Breast epithelium (tissue), 3 donors: ENCODE results near the gene CHST15.

ENCODE experiments used
- CTCF ChIP-seq, 3 donors: fragments of 450-650 bp; IDR thresholded peaks; one replicate each; pipeline ENCODE4 v1.5.1; 2016 to 2017; ENCODE audit warnings: antibody characterized with exemption in 3 of 3, mild to moderate bottlenecking in 3 of 3, moderate library complexity in 3 of 3
- POLR2AphosphoS5 ChIP-seq, 3 donors: sonication (generic); formaldehyde crosslinking; IDR thresholded peaks; one replicate each; pipeline ENCODE4 v1.6.1; 2017; ENCODE audit warnings: antibody characterized with exemption in 3 of 3

GRCh38 chr10:124075231-124075955, 18.0 kb downstream of the CHST15 start:
- no peak for TF ChIP-seq CTCF (IDR thresholded peaks at IDR 0.05)
- TF ChIP-seq POLR2AphosphoS5 (IDR thresholded peaks at IDR 0.05) = no peak
